HEK293 (cell line): ENCODE results near the gene DHRS12.
A peak's percentile ranks its signal among the peaks of the same experiment; 100 is the strongest.

Source experiments
- GFI1B ChIP-seq: fragments of 450-650 bp; formaldehyde crosslinking; IDR thresholded peaks from 2 replicates; pipeline ENCODE4 v1.5.1; 2016; ENCODE audit warnings: missing biosample characterization, missing genetic modification characterization
- GLI2 ChIP-seq: fragments of 450-650 bp; formaldehyde crosslinking; IDR thresholded peaks from 2 replicates; pipeline ENCODE4; 2017; ENCODE audit warnings: missing biosample characterization, missing genetic modification characterization, low read depth, borderline replicate concordance
- HOXD13 ChIP-seq: sonication (generic); formaldehyde crosslinking; IDR thresholded peaks from 2 replicates; pipeline ENCODE4 v1.8.0; 2022; ENCODE audit warnings: missing genetic modification reagents, borderline replicate concordance
- IKZF3 ChIP-seq: fragments of 450-650 bp; IDR thresholded peaks from 2 replicates; pipeline ENCODE4 v1.5.0; 2018; ENCODE audit warnings: missing biosample characterization, mild to moderate bottlenecking, missing genetic modification characterization, moderate library complexity
- KLF9 ChIP-seq: fragments of 450-650 bp; formaldehyde crosslinking; IDR thresholded peaks from 2 replicates; pipeline ENCODE4 v1.5.1; 2016; ENCODE audit warnings: missing biosample characterization, missing genetic modification characterization, low read depth
- MZF1 ChIP-seq: fragments of 450-650 bp; formaldehyde crosslinking; IDR thresholded peaks from 2 replicates; pipeline ENCODE4 v1.5.1; 2017; ENCODE audit warnings: missing biosample characterization, missing genetic modification characterization, borderline replicate concordance
- PATZ1 ChIP-seq: fragments of 450-650 bp; formaldehyde crosslinking; IDR thresholded peaks from 2 replicates; pipeline ENCODE4 v1.5.1; 2016; ENCODE audit warnings: missing biosample characterization, missing genetic modification characterization
- PBX3 ChIP-seq: sonication (generic); formaldehyde crosslinking; IDR thresholded peaks from 2 replicates; pipeline ENCODE4 v1.8.1; 2022; ENCODE audit warnings: mild to moderate bottlenecking, moderate library complexity, missing genetic modification reagents
- SP2 ChIP-seq: fragments of 450-650 bp; formaldehyde crosslinking; IDR thresholded peaks from 2 replicates; pipeline ENCODE4 v1.5.1; 2016; ENCODE audit warnings: missing biosample characterization, missing genetic modification characterization
- ZBTB48 ChIP-seq: fragments of 450-650 bp; formaldehyde crosslinking; IDR thresholded peaks from 2 replicates; pipeline ENCODE4 v1.5.1; 2016; ENCODE audit warnings: missing biosample characterization, missing genetic modification characterization
- ZEB2 ChIP-seq: fragments of 450-650 bp; formaldehyde crosslinking; IDR thresholded peaks from 2 replicates; pipeline ENCODE4 v1.5.1; 2016; ENCODE audit warnings: missing biosample characterization, missing genetic modification characterization
- ZNF133 ChIP-seq: fragments of 450-650 bp; formaldehyde crosslinking; IDR thresholded peaks from 2 replicates; pipeline ENCODE4 v1.5.1; 2016; ENCODE audit warnings: missing biosample characterization, missing genetic modification characterization
- ZNF155 ChIP-seq: fragments of 450-650 bp; formaldehyde crosslinking; IDR thresholded peaks from 2 replicates; pipeline ENCODE4 v1.5.1; 2016; ENCODE audit warnings: missing biosample characterization, missing genetic modification characterization
- ZNF175 ChIP-seq: fragments of 450-650 bp; formaldehyde crosslinking; IDR thresholded peaks from 2 replicates; pipeline ENCODE4 v1.5.1; 2016; ENCODE audit warnings: missing biosample characterization, missing genetic modification characterization
- ZNF214 ChIP-seq: fragments of 450-650 bp; formaldehyde crosslinking; IDR thresholded peaks from 2 replicates; pipeline ENCODE4 v1.5.1; 2017; ENCODE audit warnings: missing biosample characterization, mild to moderate bottlenecking, missing genetic modification characterization, borderline replicate concordance
- ZNF223 ChIP-seq: fragments of 450-650 bp; formaldehyde crosslinking; IDR thresholded peaks from 2 replicates; pipeline ENCODE4 v1.5.1; 2016; ENCODE audit warnings: missing biosample characterization, missing genetic modification characterization
- ZNF311 ChIP-seq: fragments of 450-650 bp; formaldehyde crosslinking; IDR thresholded peaks from 2 replicates; pipeline ENCODE4 v1.5.1; 2017; ENCODE audit warnings: missing biosample characterization, missing genetic modification characterization, borderline replicate concordance
- ZNF37A ChIP-seq: fragments of 450-650 bp; IDR thresholded peaks from 2 replicates; pipeline ENCODE4 v1.5.1; 2018; ENCODE audit warnings: missing biosample characterization, missing genetic modification characterization
- ZNF398 ChIP-seq: fragments of 450-650 bp; formaldehyde crosslinking; IDR thresholded peaks from 2 replicates; pipeline ENCODE4 v1.5.1; 2017; ENCODE audit warnings: missing biosample characterization, missing genetic modification characterization
- ZNF449 ChIP-seq: fragments of 450-650 bp; formaldehyde crosslinking; IDR thresholded peaks from 2 replicates; pipeline ENCODE4 v1.5.1; 2017; ENCODE audit warnings: missing biosample characterization, mild to moderate bottlenecking, missing genetic modification characterization, moderate library complexity
- ZNF473 ChIP-seq: fragments of 450-650 bp; formaldehyde crosslinking; IDR thresholded peaks from 2 replicates; pipeline ENCODE4 v1.5.1; 2017; ENCODE audit warnings: missing biosample characterization, missing genetic modification characterization
- ZNF521 ChIP-seq: fragments of 450-650 bp; formaldehyde crosslinking; IDR thresholded peaks from 2 replicates; pipeline ENCODE4 v1.5.1; 2017; ENCODE audit warnings: missing biosample characterization, mild to moderate bottlenecking, missing genetic modification characterization
- ZNF623 ChIP-seq: fragments of 450-650 bp; formaldehyde crosslinking; IDR thresholded peaks from 2 replicates; pipeline ENCODE4 v1.5.1; 2016; ENCODE audit warnings: missing biosample characterization, missing genetic modification characterization
- ZNF624 ChIP-seq: fragments of 450-650 bp; formaldehyde crosslinking; IDR thresholded peaks from 2 replicates; pipeline ENCODE4 v1.5.1; 2017; ENCODE audit warnings: missing biosample characterization, missing genetic modification characterization
- ZNF654 ChIP-seq: fragments of 450-650 bp; formaldehyde crosslinking; IDR thresholded peaks from 2 replicates; pipeline ENCODE4 v1.5.1; 2016; ENCODE audit warnings: low read depth, missing biosample characterization, missing genetic modification characterization
- ZNF658 ChIP-seq: fragments of 450-650 bp; formaldehyde crosslinking; IDR thresholded peaks from 2 replicates; pipeline ENCODE4; 2016; ENCODE audit warnings: missing biosample characterization, missing genetic modification characterization
- ZNF660 ChIP-seq: fragments of 450-650 bp; IDR thresholded peaks from 2 replicates; pipeline ENCODE4 v1.5.1; 2018; ENCODE audit warnings: missing biosample characterization, mild to moderate bottlenecking, missing genetic modification characterization
- ZNF704 ChIP-seq: fragments of 450-650 bp; formaldehyde crosslinking; IDR thresholded peaks from 2 replicates; pipeline ENCODE4 v1.5.1; 2016; ENCODE audit warnings: missing biosample characterization, missing genetic modification characterization
- ZNF792 ChIP-seq: fragments of 450-650 bp; formaldehyde crosslinking; IDR thresholded peaks from 2 replicates; pipeline ENCODE4 v1.5.1; 2016; ENCODE audit warnings: missing biosample characterization, missing genetic modification characterization
- ZSCAN23 ChIP-seq: fragments of 450-650 bp; formaldehyde crosslinking; IDR thresholded peaks from 2 replicates; pipeline ENCODE4 v1.5.1; 2016; ENCODE audit warnings: missing biosample characterization, missing genetic modification characterization
- ZSCAN5A ChIP-seq: fragments of 450-650 bp; formaldehyde crosslinking; IDR thresholded peaks from 2 replicates; pipeline ENCODE4 v1.5.1; 2016; ENCODE audit warnings: missing biosample characterization, missing genetic modification characterization

The DHRS12 gene

GRCh38 chr13:51803422-51804294, at the start of gene DHRS12 (continued):
- TF ChIP-seq ZEB2 (peak; percentile 58; the same call in 1 of the 2 replicates), ZNF449 (tag by site-specific recombination) (0 out of 2 replicates have a peak, but pooled peaks have one; percentile 46), SP2 (peak; percentile 78), PATZ1 (peak; percentile 73), ZNF654 (tag by site-specific recombination) (no peak), ZSCAN5A (tag by site-specific recombination) (no peak), ZNF155 (tag by site-specific recombination) (no peak), ZNF658 (tag by site-specific recombination) (no peak), ZNF223 (no peak), ZNF624 (tag by site-specific recombination) (no peak), IKZF3 (tag by site-specific recombination) (no peak; the same call in 1 of the 2 replicates), ZNF704 (tag by site-specific recombination) (no peak), ZNF37A (tag by site-specific recombination) (0 out of 2 replicates have a peak, but pooled peaks have one; percentile 19), ZNF521 (tag by site-specific recombination) (no peak), ZNF133 (tag by site-specific recombination) (no peak), ZNF660 (tag by site-specific recombination) (peak; percentile 64; the same call in 1 of the 2 replicates), MZF1 (tag by site-specific recombination) (no peak), ZNF398 (no peak), GLI2 (tag by site-specific recombination) (no peak), ZNF623 (tag by site-specific recombination) (no peak), HOXD13 (CRISPR knock-in tag) (no peak), ZNF473 (no peak), ZNF311 (tag by site-specific recombination) (no peak), KLF9 (tag by site-specific recombination) (peak; percentile 75; the same call in 1 of the 2 replicates), ZSCAN23 (no peak), ZNF214 (tag by site-specific recombination) (no peak), ZNF792 (tag by site-specific recombination) (no peak), ZNF175 (no peak), ZBTB48 (tag by site-specific recombination) (no peak), PBX3 (CRISPR knock-in tag) (peak; percentile 64; the same call in 1 of the 2 replicates), GFI1B (tag by site-specific recombination) (no peak)
